SU-DHL-6 (cell line): Measurements from ENCODE around the gene EPAS1.

Experiments
- H2AFZ ChIP-seq: fragments of 200-600 bp; sonication (generic); 2 replicates; pipeline ENCODE4 v1.6.1; 2014; ENCODE audit warnings: low read depth, mild to moderate bottlenecking, moderate library complexity, mixed read lengths, antibody characterized with exemption, low read length; ENCODE audit not compliant: severe bottlenecking
- H3F3A ChIP-seq: fragments of 200-600 bp; shearing (Covaris generic); 2 replicates; pipeline ENCODE4 v1.6.0; 2016; ENCODE audit warnings: antibody characterized with exemption, mild to moderate bottlenecking; ENCODE audit not compliant: insufficient read depth
- H3K27ac ChIP-seq: fragments of 200-600 bp; sonication (generic); 2 replicates; pipeline ENCODE4 v1.5.1; 2016; ENCODE audit warnings: low read depth, mild to moderate bottlenecking, low read length, moderate library complexity, mixed read lengths
- H3K27me3 ChIP-seq: fragments of 200-600 bp; sonication (generic), shearing (Covaris generic); 2 replicates; pipeline ENCODE4 v1.6.0; 2014; ENCODE audit warnings: mild to moderate bottlenecking, low read length
- H3K36me3 ChIP-seq: fragments of 200-600 bp; sonication (generic); 2 replicates; pipeline ENCODE4 v1.6.1; 2014; ENCODE audit warnings: mild to moderate bottlenecking, low read length, mixed read lengths
- H3K4me2 ChIP-seq: fragments of 300-600, 200-600 bp; shearing (Covaris generic), sonication (generic); 2 replicates; pipeline ENCODE4 v1.6.0; 2014; ENCODE audit warnings: low read length, low read depth, mild to moderate bottlenecking; ENCODE audit not compliant: poor library complexity, severe bottlenecking
- H3K4me3 ChIP-seq: fragments of 200-600 bp; sonication (generic); 2 replicates; pipeline ENCODE4 v1.5.1; 2014; ENCODE audit warnings: antibody characterized with exemption, low read length, mild to moderate bottlenecking, mixed read lengths; ENCODE audit not compliant: insufficient read depth, poor library complexity, severe bottlenecking
- H3K79me2 ChIP-seq: fragments of 200-600 bp; sonication (generic); 2 replicates; pipeline ENCODE4 v1.6.1; 2014; ENCODE audit warnings: mild to moderate bottlenecking, low read length, moderate library complexity; ENCODE audit not compliant: insufficient read depth
- H3K9ac ChIP-seq: fragments of 200-600 bp; sonication (generic); 2 replicates; pipeline ENCODE4 v1.7.0; 2014; ENCODE audit warnings: mild to moderate bottlenecking, low read length
- H3K9me2 ChIP-seq: fragments of 200-600 bp; sonication (generic); replicated peaks from 2 replicates; pipeline ENCODE4 v1.6.1; 2014; ENCODE audit warnings: low read length; ENCODE audit not compliant: insufficient read depth
- H3K9me3 ChIP-seq: fragments of 200-600 bp; sonication (generic); 2 replicates; pipeline ENCODE4 v1.6.1; 2014; ENCODE audit warnings: low read length, mixed read lengths; ENCODE audit not compliant: insufficient read depth
- H4K20me1 ChIP-seq: fragments of 200-600 bp; sonication (generic); 2 replicates; pipeline ENCODE4 v1.6.1; 2014; ENCODE audit warnings: low read depth, mild to moderate bottlenecking, antibody characterized with exemption, low read length, moderate library complexity, mixed read lengths
- EZH2phosphoT487 ChIP-seq: fragments of 200-600 bp; sonication (generic), shearing (Covaris generic); conservative IDR thresholded peaks from 2 replicates; pipeline ENCODE4 v1.6.1; 2018; ENCODE audit warnings: mild to moderate bottlenecking, antibody characterized with exemption, low read length, moderate library complexity, mixed read lengths
- TF ChIP-seq, protein P1 (sequence below): fragments of 200-600 bp; sonication (generic); IDR thresholded peaks from one replicate; pipeline ENCODE4 v1.5.1; 2017; ENCODE audit warnings: antibody characterized with exemption, mild to moderate bottlenecking, low read length, moderate library complexity; ENCODE audit not compliant: insufficient read depth, poor library complexity, severe bottlenecking

Gene EPAS1

DNA sequence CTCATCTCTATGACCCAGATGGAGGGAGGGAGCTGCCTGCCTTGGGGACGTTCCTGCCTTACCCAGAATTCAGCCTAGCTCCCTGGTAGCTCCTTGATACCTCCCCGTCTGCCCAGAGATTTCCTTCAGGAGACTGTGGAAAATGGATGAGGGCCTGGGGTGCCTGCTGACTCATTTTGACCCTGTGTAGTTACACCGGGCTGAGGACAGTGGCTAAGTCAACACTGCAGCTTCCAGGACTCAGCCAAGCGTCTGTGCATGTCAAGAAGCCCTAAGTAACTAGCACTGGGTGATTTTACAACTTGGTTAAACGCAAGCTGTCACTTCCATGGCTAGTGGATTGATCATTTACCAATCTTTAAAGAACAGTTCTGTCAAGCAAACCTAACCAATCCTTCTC is 23.3 kb upstream of the EPAS1 start:
- Histone ChIP-seq H4K20me1 (no peaks in the 10 kb centered on the region), H2AFZ (no peak overlapping the region)

DNA sequence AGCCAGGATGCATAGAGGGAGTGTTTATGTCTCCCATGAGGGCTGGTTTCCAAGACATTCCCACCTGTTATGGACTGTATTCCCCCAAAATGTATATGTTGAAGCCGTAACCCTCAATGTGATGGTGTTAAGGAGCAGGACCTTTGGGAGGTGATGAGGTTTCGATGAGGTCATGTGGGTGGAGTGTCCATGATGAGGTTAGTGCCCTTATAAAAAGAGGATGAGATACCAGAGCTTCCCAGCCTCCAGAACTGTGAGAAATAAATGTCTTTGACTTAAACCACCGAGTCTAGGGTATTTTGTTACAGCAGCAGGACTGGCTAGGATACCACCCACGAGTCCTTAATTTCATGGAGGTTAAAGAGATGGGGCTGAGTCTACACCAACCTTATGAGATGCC is 22.6 kb upstream of the EPAS1 start:
- no peak overlapping the region for H3K9ac ChIP-seq
- TF ChIP-seq, protein P1, sequence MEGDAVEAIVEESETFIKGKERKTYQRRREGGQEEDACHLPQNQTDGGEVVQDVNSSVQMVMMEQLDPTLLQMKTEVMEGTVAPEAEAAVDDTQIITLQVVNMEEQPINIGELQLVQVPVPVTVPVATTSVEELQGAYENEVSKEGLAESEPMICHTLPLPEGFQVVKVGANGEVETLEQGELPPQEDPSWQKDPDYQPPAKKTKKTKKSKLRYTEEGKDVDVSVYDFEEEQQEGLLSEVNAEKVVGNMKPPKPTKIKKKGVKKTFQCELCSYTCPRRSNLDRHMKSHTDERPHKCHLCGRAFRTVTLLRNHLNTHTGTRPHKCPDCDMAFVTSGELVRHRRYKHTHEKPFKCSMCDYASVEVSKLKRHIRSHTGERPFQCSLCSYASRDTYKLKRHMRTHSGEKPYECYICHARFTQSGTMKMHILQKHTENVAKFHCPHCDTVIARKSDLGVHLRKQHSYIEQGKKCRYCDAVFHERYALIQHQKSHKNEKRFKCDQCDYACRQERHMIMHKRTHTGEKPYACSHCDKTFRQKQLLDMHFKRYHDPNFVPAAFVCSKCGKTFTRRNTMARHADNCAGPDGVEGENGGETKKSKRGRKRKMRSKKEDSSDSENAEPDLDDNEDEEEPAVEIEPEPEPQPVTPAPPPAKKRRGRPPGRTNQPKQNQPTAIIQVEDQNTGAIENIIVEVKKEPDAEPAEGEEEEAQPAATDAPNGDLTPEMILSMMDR = no peak
- no peak for TF ChIP-seq EZH2phosphoT487
- no peak overlapping the region for H3K4me3 ChIP-seq
- no peaks in the 10 kb centered on the region for H3K9me2 ChIP-seq
- H3F3A ChIP-seq = no peaks in the 10 kb centered on the region
- H2AFZ ChIP-seq = no peak overlapping the region
- no peaks in the 10 kb centered on the region for H4K20me1 ChIP-seq
- H3K27me3 ChIP-seq = no peaks in the 10 kb centered on the region
- H3K27ac ChIP-seq = no peak overlapping the region
- H3K79me2 ChIP-seq = no peaks in the 10 kb centered on the region
- H3K36me3 ChIP-seq = no peaks in the 10 kb centered on the region
- no peaks in the 10 kb centered on the region for H3K9me3 ChIP-seq
- H3K4me2 ChIP-seq = no peak overlapping the region

More for the DNA sequence above, 23.3 kb upstream of the EPAS1 start:
- no peaks in the 10 kb centered on the region for H3K79me2 ChIP-seq
- TF ChIP-seq EZH2phosphoT487 = no peak
- TF ChIP-seq, protein P1 = no peak
- H3F3A ChIP-seq = no peaks in the 10 kb centered on the region
- no peak overlapping the region for H3K4me3 ChIP-seq
- no peak overlapping the region for H3K4me2 ChIP-seq
- H3K9me3 ChIP-seq = no peaks in the 10 kb centered on the region
- no peaks in the 10 kb centered on the region for H3K9me2 ChIP-seq
- H3K27ac ChIP-seq = no peak overlapping the region
- H3K36me3 ChIP-seq = no peaks in the 10 kb centered on the region
- no peaks in the 10 kb centered on the region for H3K27me3 ChIP-seq
- no peak overlapping the region for H3K9ac ChIP-seq

DNA sequence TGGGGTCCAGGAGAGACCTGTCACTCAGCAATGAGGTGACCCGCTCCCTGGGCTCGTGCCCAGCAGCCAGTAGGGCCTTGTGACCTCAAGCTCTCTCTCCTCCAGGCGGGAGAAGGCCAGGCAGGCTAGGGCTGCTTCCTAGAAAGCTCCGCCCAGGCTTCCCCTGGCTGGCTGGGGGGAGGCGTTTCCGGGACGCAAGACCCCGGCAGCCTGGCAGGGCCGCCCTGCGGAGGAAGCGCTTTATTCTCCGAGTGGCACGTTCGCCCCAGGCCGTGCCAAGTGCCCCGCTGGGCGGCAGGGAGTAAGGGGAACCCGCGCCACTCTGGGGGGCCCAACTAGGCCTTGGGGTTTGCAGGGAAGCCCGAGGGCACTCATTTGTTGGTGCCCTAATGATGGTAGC is 21.2 kb upstream of the EPAS1 start:
- Histone ChIP-seq H3K27me3 (no peaks in the 10 kb centered on the region), H3K4me3 (no peak overlapping the region), H3K9me3 (no peaks in the 10 kb centered on the region), H2AFZ (no peak overlapping the region), H3K79me2 (no peaks in the 10 kb centered on the region), H3K27ac (no peak overlapping the region), H4K20me1 (no peaks in the 10 kb centered on the region), H3F3A (no peaks in the 10 kb centered on the region), H3K36me3 (no peaks in the 10 kb centered on the region), H3K4me2 (no peak overlapping the region), H3K9me2 (no peaks in the 10 kb centered on the region), H3K9ac (no peak overlapping the region)
- TF ChIP-seq, protein P1 = no peak
- no peak for TF ChIP-seq EZH2phosphoT487
